Measurements from ENCODE around the gene PPP1R12C.

The PPP1R12C gene

DNA sequence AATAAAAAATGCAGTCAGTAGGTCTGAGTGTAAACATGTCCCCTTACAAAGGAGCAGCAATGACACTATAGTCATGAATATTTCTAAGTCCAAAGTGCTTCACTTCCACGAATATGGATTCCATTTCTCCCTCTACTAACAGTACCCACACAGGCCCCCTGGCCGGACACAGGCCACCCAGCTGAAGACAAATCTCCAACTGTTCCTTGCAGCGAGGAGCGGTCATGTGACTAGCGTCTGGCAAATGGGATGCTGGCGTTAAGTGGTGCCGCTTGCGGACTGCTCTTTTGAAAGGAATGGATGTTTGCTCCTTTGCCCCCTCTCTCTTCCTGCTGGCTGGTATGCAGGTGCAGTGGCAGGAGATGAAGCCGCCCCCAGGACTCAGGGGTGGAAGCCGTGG is 16.2 kb downstream of the PPP1R12C start:
- peaks cover 10% of the 10 kb centered on the region for H3K36me3 Mint-ChIP-seq
- no peaks in the 10 kb centered on the region for H3K27me3 Mint-ChIP-seq
- H3K4me1 Mint-ChIP-seq, result no peaks in the 10 kb centered on the region
- no peak overlapping the region for H3K4me3 Mint-ChIP-seq
- no peaks in the 10 kb centered on the region for H3K9me3 Mint-ChIP-seq
- H3K27ac Mint-ChIP-seq, result no peak overlapping the region

DNA sequence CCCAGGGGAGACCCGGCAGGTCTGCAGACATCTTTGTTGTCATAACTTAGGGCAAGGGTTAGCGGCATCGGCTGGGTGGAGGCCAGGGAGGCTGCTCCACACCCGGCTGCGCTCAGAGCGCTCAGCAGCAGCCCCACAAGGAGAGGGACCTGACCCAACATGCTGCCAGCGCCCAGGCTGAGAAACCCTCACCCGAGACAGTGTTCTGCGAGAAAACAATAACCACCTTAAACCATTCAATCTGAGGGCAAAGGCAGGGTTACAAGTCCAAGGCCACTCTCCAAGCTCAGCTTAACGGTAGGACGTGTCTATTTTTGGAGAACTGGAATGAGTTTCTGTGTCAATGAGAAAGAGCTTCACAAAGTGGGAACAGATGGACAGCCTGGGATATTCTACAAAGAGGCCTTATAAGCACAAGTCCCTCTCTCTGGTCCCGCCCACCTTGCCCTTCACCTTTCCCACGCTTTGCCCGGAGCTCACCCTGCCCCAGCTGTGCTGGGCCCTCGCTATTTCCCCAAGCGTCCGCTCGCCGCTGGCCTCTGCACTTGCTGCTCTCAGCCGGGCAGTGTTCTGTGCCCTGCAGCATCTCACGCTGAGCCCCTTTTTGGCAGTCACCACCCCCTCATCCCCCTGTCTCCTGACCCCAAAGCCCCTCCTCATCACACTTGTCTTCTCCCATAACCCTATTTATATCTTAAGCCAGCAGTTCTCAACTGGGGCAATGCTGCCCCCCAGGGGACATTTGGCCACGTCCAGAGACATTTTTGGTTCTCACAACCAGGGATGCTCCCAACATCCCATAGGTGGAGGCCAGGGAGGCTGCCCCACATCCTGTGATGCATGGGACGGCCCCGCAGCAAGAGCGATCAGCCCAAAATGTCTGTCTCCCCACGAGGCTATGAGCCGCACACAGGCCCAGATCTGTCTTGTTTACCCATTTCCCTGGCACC is 17.6 kb downstream of the PPP1R12C start:
- H3K36me3 Mint-ChIP-seq, result peaks cover 7% of the 10 kb centered on the region
- H3K9me3 Mint-ChIP-seq, result no peaks in the 10 kb centered on the region
- no peaks in the 10 kb centered on the region for H3K27me3 Mint-ChIP-seq
- no peak overlapping the region for H3K4me3 Mint-ChIP-seq
- H3K27ac Mint-ChIP-seq, result no peak overlapping the region
- no peaks in the 10 kb centered on the region for H3K4me1 Mint-ChIP-seq

DNA sequence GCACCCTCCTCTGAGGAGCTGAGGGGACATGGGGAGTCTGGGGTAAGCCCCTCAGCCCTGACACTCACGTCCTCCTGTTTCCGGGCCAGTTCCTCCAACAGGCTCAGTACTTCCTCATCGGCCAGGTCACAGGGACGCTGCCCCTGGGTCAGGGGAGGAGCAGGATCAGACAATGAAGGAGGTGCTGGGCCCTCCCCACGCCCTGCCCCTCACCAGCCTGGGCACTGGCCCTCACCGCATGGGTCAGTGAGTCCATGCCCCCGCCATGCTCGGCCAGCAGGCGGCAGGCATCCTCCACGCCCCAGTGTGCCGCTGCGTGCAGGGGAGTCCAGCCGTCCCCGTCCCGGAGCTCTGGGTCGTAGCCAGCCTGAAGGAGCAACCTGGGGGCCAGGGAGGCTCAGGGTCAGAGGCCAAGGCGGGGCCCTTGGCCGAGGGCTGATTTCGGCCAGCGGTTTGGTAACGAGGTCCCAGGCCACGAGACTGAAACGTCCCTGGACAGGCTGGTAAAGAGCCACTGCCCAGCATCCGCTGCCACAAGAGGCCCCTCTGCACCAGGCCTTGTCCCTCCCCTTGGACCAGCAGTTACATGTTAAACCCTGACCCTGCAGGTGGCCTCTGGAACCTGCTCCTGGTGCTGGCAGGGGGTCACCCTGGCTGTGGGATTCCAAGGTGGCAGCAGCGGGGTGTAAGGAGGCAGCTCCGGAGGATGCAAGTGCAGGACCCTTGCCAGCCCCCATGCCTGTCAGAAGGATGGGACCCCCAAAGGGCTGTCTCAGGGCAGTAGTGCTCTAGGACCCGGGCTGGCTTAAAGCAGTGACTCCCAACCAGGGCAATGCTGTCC is 18.5 kb downstream of the PPP1R12C start:
- Mint-ChIP-seq H3K4me3 (no peak overlapping the region), H3K4me1 (no peaks in the 10 kb centered on the region), H3K27ac (no peak overlapping the region), H3K27me3 (no peaks in the 10 kb centered on the region), H3K36me3 (peaks cover 7% of the 10 kb centered on the region), H3K9me3 (no peaks in the 10 kb centered on the region)

DNA sequence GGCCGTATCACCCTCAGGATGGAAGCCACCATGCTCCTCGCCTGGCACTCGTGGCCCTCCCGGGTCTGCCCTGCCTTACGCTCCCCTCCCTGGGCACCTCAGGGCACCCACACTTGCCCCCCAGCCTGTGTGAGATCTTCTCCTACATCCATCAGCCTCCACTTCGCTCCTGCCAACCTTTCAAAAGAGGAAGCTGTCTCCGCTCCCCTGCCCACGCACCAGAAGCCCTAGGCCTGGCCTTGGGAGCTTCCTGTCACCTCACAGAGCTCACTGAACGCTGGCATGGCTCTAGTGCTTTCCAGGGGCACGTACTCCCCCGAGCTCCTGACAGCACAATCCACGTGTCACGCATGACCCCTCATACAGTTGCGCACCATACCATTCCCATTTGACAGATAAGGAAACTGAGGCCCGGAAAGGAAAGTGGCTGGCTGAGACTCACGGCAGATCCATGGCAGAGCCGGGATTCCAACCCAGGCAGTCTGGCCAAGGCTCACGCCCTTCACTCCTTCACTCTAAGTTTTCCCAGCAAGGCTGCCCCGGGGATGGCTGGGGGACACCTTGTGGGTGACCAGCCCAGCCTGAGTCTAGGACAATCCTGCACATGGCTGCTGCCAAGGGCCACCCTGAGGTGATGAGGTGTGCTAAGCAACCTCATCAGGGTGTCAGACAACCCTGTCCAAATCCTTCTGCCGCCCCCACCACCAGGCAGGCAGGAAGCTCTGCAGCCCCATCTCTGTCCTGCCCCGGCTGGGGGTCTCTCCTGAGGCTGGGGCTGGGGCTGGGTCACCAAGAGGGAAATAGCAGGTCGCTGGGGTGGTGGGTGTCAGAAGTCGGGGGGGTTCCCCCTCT is 19.3 kb downstream of the PPP1R12C start:
- no peaks in the 10 kb centered on the region for H3K9me3 Mint-ChIP-seq
- no peak overlapping the region for H3K4me3 Mint-ChIP-seq
- peaks cover 6% of the 10 kb centered on the region for H3K36me3 Mint-ChIP-seq
- H3K27me3 Mint-ChIP-seq, result no peaks in the 10 kb centered on the region
- no peak overlapping the region for H3K27ac Mint-ChIP-seq
- H3K4me1 Mint-ChIP-seq, result no peaks in the 10 kb centered on the region

DNA sequence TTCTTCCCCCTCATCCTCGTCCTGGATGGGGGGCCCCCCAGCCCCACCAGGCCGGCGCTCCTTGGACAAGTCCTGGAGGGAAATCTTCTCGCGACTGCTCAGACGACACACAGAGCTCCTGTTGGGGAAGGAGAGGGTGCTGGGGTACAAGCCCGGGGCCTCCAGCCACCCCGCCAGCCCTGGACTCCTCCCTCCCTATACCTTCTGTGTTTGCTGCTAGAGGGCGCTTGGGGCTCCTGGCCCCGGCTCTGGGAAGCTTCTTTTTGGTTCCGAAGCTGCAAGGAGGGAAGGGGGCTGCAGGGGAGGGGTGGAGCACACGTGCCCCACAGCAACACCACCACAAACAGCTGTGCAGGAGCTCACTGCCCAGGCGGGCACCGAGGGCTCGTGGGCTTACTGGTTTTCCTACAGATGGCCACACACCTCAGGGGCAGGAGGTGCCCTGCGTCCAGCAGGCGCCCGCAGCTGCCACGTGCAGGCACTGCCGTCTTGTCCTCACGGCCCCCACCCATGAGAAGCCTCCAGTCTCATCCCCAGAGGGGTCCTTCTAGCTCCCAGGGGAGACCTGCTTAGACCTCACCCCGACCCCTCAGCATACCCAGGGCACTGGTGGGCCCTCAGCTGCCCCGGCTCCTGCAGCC is 21.3 kb downstream of the PPP1R12C start:
- no peak overlapping the region for H3K27ac Mint-ChIP-seq

DNA sequence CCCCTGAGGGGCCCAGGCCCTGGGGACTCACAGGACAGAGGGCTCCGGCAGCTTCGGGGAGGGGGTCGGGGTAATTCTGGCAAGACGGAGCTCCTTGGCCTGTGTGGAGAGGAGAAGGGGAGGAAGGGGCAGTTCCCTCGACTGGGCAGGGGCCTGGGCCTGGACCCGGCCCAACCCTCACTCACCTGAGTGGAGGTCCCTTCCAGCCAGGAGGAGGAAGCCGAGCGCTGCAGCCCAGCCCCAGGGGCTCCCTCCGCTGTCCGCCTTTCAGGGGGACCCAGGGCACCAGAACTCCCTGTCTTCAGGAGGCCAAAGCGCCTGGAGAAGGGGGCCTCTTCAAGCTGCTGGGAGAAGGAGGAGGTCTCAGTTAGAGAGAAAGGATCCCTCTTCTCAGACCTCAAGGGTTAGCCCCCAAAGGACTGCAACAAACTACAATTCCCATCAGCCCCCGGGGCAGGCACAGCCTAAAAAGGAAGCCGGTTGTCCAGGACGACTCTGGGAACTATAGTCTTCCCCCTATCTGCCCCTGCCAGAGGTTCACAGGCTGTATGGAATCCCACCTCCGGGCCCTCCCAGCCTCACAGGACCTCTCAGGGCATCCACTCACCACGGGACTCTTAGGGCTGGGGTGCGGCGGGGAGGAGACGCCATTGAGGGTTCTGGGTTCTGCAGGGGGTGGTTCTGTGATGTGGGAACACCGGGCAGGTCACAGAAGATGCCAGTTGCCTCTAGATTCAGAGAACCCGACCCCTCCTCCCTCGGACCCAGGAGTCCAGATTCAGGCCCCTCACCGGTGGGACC is 22.0 kb downstream of the PPP1R12C start:
- H3K27ac Mint-ChIP-seq, result no peak overlapping the region
- no peaks in the 10 kb centered on the region for H3K4me1 Mint-ChIP-seq
- no peaks in the 10 kb centered on the region for H3K9me3 Mint-ChIP-seq
- H3K4me3 Mint-ChIP-seq, result no peak overlapping the region
- peaks cover 1% of the 10 kb centered on the region for H3K36me3 Mint-ChIP-seq
- no peaks in the 10 kb centered on the region for H3K27me3 Mint-ChIP-seq

More for the DNA sequence above, 21.3 kb downstream of the PPP1R12C start:
- Mint-ChIP-seq H3K9me3 (no peaks in the 10 kb centered on the region), H3K4me3 (no peak overlapping the region), H3K36me3 (peaks cover 1% of the 10 kb centered on the region), H3K27me3 (no peaks in the 10 kb centered on the region), H3K4me1 (no peaks in the 10 kb centered on the region)

DNA sequence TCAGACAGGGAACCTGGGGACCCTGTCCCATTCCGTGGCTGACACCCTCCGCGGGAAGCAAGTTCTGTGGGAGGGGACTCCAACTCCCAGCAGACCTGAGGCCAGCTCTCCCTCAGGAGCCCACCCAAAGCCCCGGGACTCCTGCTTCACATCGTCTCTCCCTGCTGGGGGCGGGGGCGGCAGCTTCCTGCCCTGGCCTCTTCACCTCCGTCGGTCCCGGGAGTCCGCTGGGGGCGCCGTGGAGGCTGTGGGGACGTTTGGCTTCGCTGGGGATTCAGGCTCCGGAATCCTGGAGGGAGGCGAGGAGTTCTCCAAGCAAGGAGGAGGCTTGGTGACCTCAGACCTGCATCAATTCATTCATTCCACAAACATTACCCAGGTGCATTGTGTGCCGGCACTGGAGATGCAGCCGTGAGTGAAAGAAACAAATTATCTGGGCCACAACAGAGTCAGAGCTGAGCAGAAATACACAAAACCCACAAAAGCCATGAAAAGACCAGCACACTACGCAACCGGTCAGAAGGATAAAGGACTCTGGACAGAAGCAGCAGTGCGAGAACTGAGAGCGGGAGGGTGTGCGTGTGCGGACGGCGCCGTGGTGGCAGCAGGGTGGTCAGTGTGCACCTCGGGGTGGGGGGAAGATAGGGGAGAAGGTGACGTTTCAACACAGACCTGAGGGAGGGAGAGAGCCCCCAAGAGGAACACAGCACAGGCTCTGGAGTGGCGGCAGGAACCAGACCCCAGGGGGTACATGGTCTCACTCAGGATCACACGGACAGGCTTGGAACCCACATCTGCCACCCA is 22.8 kb downstream of the PPP1R12C start:
- H3K4me1 Mint-ChIP-seq, result peaks cover under 1% of the 10 kb centered on the region
- peaks cover 3% of the 10 kb centered on the region for H3K36me3 Mint-ChIP-seq
- no peak overlapping the region for H3K4me3 Mint-ChIP-seq
- peaks cover 3% of the 10 kb centered on the region for H3K27me3 Mint-ChIP-seq
- H3K9me3 Mint-ChIP-seq, result no peaks in the 10 kb centered on the region
- no peak overlapping the region for H3K27ac Mint-ChIP-seq

DNA sequence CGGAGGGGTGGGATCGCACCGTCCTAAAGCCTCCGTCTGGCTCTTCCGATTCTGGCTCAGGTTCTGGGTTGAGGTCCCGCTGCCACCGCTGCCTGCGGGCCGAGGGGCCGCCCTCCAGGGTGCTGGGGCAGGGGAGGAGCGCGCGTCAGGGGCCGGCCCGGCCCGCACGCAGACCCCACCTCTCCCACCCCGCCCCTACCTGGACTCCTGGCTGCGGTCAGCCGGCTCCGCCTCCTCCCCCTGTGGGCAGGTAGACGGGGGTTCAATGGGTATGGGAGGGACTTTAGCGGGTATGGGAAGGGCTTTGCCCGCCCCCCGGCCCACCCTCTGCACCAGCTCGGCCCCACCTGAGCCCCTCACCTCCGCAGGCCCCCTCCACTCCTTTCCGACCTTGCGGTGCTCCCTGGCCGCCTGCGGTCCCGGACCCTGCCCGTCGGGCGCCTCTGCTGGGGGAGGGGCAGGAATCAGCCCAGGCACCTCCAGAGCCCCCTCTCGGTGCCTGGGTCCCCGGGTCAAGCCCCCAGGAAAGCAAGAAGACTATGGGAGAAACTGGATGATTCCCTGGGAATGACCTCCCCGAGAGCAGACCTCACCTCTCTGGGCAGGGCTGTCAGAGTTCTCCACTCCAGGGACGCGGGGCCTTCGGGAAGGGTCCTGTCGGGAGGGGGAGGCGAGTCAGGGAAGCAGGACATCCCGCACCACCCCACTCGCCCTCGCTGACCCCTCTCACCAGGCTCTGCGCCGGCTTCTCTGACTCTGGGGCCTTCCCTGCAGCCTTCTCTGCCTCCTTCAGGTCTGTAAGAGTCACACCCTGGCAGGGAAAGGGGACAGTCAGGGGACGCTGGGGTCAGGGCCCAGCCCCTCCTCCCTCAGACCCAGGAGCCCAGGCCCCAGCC is 24.8 kb downstream of the PPP1R12C start:
- no peak overlapping the region for H3K4me3 Mint-ChIP-seq
- no peak overlapping the region for H3K27ac Mint-ChIP-seq
- H3K27me3 Mint-ChIP-seq, result peaks cover 18% of the 10 kb centered on the region
- no peaks in the 10 kb centered on the region for H3K9me3 Mint-ChIP-seq
- peaks cover 17% of the 10 kb centered on the region for H3K4me1 Mint-ChIP-seq
- peaks cover 4% of the 10 kb centered on the region for H3K36me3 Mint-ChIP-seq

DNA sequence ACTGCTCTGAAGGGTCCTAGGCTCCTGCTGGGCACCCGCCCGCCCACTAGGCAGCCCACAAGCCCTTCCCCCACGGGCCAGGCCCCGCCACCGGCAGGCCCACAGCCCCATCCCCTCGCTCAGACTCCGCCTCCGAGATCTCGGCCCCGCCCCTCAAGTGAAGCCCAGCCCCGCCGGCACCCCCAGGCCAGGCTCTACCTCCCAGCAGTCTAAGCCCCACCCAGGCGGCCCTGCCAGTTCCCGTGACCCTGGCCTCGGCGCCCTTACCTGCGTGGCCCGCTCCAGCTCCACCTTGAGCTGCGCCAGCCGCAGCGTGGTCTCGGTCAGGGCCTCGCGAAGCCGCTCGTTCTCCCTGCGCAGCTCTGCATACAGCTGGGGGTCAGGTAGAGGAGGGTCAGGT is 25.5 kb downstream of the PPP1R12C start:
- H3K4me1 Mint-ChIP-seq, result peaks cover 22% of the 10 kb centered on the region
- no peaks in the 10 kb centered on the region for H3K9me3 Mint-ChIP-seq
- peaks cover 23% of the 10 kb centered on the region for H3K27me3 Mint-ChIP-seq
- no peak overlapping the region for H3K4me3 Mint-ChIP-seq
- peaks cover 4% of the 10 kb centered on the region for H3K36me3 Mint-ChIP-seq
- no peak overlapping the region for H3K27ac Mint-ChIP-seq

DNA sequence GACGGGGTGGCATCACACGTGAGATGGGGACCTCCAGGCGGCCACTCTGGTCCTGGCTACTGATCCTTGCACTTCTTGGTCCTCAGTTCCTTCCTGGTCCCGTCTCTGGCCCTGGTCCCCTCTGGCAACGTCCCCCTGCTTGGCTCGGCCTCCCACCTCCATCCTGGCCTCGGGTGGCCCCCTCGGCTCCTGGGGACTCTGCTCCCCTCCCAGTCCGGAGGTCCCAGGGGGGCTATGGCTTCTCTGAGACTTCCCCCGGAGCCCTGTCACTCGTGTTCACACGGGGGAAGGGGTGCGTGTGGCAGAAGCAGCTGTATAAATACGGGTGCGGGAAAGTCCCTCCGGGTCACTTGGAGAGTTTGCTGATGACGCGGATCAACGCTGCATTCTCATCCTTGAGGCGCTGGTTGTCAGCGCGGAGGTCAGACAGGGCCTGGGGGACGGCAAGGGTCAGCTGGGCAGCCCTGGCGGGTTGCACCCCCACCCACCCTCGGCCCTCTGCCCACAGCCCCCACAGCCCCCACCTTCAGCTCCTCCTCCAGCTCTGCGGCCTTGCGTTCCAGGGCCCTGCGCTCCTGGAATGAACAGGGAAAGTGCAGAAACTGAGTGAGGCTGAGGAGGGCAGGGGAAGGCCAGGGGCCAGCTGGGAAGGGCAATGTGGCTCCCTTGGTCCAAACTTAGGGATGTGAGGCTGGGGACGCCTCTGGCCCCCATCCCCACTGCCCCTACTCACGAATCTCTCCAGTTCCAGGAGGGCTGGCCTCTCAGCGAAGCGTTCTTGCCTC is 26.1 kb downstream of the PPP1R12C start:
- no peak overlapping the region for H3K4me3 Mint-ChIP-seq
- peaks cover 22% of the 10 kb centered on the region for H3K4me1 Mint-ChIP-seq
- no peaks in the 10 kb centered on the region for H3K9me3 Mint-ChIP-seq
- H3K36me3 Mint-ChIP-seq, result peaks cover 4% of the 10 kb centered on the region
- H3K27me3 Mint-ChIP-seq, result peaks cover 23% of the 10 kb centered on the region
- no peak overlapping the region for H3K27ac Mint-ChIP-seq

DNA sequence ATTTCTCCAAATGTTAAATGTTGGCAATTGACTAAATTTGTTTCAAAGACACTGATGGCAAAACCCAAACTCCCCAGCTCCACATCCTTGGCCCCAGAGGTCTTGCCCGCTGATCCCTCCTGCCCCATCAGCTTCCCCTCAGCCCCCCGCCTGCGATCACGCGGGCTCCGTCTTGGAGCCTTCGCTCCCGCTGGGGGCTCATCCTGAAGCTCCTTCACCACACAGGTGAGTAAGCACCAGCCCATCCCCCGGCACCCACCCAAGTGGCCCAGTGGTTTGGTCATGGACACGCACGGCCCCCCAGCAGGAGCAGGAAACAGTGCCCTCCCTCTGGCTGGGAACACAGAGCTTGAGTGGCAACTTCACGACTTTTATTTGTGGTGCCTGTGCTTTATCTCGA is 26.9 kb downstream of the PPP1R12C start:
- Mint-ChIP-seq H3K4me1 (peaks cover 22% of the 10 kb centered on the region), H3K27ac (no peak overlapping the region), H3K27me3 (peaks cover 28% of the 10 kb centered on the region), H3K36me3 (peaks cover 4% of the 10 kb centered on the region), H3K4me3 (no peak overlapping the region), H3K9me3 (no peaks in the 10 kb centered on the region)

DNA sequence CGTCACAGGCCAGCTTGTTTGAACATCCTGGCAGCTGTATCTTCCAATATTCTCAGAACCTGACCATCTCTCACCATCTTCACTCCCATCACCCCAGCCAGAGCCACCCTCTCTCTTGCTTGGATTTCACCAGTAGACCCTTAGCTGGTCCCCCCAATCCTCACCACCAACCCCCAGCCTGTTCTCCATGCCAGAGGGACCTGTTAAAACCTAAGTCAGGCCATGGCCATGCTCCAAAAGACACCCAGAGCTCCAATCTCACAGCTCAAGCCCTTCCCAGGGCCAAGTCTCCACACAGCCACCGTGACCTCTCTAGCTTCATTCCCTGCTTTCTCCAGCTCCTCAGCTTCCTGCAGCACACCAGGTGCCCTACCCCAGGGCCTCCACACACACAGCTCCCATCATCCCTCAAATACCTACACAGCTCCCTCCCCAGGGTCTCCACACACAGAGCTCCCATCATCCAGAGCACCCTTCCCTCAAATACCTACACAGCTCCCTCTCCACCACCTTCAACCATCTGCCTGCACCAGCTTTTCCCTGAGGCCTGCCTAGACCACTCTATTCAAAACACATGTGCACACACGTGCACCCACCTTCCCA is 28.0 kb downstream of the PPP1R12C start:
- Mint-ChIP-seq H3K27ac (no peak overlapping the region), H3K4me1 (peaks cover 22% of the 10 kb centered on the region), H3K9me3 (no peaks in the 10 kb centered on the region), H3K4me3 (no peak overlapping the region), H3K27me3 (peaks cover 33% of the 10 kb centered on the region), H3K36me3 (peaks cover 4% of the 10 kb centered on the region)
